CD4-positive, alpha-beta T cell treated with Interleukin-21 for 1 hour (primary cell): ENCODE data around the gene BOD1.
"Not testable (repeated sequence)": the region's sequence is repeated elsewhere in the genome, so short reads cannot be mapped to it uniquely, and the experiment has no call there.

Experiments
- DNase-seq: peaks from one replicate; pipeline ENCODE4 v3.0.0-alpha.2; 2020

Gene BOD1

DNA sequence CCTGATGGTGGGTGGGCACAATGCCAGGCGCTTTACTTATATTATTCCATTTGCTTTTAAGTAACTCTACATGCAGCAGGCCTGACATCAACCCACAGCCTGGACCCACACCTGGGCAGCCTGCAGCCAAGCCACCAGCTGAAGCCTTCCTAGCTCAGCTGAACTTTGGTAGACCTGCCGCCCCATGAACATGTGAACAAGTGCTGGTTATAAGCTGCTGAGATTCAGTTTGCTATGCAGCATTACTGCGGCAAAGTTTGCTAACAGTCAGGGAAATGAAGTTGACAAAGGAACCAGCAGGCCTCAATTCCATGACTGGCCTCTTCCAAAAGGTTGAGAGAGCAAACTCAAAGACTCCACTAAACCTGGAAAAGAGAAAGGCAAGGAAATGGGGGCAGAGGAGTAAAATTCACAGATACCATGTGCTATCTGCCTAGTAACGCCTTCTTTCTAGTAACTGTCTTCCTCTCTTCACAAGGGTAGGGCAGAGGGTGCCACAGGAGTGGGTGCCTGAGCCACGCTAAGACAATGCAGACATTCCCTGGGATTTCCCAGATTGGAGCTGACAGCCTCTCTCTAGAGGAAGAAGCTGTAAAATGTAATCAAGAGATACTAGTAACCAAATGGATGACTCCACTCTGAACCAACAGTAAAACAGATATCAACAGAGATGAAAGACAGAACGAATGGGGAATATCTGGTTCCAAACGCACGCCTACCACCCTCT, 2.9 kb downstream of the BOD1 start:
- no peak for DNase-seq

DNA sequence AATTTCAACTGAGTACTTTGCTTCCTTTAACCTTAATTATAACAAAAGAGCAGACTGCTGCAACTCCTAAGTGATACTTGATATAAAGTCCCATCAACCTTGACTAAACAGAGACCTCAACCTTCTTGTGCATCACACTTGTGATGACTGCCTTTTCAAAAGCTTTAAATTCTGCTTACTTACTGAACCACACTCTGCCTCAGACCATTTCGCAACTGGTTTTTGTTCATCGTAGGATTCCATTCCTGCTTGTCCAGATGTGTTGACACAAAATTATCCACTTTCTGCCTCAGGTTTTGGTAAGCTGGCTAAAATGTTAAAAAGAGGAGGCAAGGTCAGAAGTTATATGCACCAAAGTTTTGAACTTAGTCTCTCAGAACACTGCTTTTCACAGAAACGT, 3.5 kb downstream of the BOD1 start:
- DNase-seq, result no peak

DNA sequence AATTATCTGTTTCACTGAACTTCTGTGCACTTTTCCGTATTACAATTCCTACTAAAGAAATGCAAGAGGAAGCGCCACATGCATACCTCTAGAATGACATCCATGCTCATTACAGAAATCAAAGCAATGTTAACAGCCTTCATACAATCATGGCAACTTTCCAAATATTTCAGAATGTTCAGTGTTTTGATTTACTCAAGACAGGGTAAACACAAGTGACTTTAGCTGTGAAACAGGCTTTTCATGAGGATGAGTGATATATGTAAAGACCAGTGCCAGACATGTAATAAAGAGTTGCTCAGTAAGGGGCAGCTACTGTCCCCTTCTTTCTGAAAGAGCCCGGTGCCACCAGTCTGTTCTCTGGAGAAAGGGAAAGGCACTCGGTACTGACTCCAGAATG, 4.7 kb downstream of the BOD1 start:
- no peak for DNase-seq

DNA sequence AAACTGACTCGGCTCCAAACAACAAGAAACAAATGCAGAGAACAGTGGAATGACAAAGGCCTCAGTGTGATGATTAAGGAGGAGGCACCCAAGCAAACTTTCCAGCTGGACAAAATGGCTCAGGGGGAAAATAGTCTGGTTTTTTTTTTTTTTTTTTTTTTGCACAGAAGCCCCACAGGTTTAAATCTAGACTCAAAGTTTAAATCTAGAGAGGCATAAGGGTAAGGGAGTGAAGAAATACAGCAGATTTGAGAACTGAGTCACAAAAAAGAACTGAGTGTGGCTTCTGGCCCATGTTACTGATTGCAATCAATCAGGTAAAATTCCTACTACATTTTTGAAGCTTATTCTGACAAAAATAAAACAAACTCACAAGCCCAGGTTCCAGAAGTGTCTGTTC, 12.3 kb downstream of the BOD1 start:
- no peak for DNase-seq

DNA sequence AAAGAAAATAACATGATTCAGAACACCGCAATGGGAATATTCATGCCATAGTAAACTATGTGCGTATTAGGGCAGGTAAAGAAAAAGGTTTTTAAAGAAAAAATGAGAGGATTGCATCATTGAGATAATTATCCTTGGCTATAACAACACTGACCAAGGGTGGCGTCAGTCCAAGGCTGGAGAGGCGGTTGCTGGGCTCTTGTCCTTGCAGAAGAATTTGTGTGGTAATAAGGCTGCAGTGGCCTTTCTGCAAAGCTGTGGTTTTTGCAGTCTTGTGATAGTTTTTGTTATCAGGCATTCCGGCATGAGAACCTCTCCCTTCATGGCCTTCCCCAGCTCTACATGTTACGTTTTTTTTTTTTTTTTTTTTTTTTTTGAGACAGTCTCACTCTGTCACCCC, 14.0 kb downstream of the BOD1 start:
- DNase-seq, result no peak

DNA sequence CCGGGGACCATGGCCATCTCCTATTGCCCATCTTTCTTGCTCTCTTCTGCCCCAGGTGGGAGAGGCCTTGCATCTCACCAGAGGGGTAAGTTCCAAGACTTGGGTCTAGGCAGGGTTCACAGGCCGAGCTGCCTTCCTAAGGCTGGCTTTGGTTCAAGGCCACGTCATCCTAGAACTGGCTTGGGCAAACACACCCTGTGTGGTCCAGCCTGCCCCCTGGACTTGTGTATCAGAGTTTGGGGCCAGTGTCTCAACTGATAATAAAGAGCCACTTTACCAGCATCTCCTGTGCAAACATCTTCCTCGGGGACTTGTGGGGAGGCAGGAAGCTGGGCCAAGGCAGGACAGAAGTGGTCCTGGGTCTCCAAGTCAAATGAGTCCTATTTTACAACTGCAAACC, 17.8 kb downstream of the BOD1 start:
- no peak for DNase-seq

DNA sequence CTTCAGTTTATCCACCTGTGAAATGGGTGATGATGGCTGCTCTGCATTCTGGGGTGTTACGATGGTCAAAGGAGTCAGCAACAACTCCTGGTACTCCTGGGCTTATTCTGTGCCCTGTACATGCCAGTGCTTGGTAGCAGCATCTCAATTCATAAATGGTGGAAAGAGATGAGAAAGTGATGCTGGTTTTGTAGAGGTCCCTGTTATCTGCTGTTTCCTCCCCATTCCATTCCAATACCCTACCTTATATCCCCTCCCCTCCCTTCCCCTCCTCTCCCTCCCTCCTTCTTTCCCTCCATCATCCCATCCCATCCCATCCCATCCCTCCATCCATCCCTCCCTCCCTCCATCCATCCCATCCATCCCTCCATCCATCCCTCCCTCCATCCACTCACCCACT, 19.1 kb downstream of the BOD1 start:
- no peak for DNase-seq

DNA sequence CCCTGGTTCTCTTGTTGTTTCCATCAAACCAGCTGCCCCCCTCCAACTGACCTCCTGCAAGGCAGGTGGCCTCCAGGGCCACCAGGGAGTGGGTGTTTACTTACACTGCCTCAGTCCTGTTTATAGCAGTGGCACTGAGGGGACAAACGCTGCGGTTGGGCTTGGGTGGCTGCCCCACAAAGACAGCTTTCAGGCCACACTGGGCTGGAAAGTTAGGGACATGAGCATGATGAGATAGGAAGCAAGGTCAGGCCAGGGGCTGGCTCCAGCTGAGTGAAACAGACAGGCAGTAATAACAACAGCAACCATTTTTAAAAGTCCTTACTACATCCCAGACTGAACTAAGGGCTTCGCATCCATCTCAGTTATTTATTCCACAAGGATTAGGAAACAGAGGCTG, 20.6 kb downstream of the BOD1 start:
- DNase-seq, result no peak

DNA sequence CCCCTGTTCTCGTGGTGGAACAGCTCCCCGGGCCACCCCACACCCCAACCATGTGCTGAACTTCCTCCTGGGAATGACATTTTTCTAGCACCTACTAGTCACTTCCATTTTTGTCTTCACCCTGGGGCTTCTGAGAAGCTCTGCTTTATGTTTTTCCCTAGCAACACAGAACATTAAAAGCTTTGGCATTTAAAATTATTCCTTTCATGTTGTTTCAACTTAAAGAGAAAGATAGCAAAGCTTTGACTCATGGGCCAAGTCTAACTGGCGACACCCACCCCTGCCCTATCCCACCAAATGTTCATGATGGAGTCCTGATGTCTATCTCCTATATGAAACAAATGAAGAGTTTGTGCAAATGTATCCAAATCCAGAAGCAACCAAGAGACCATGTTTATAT, 22.4 kb downstream of the BOD1 start:
- DNase-seq, result no peak

DNA sequence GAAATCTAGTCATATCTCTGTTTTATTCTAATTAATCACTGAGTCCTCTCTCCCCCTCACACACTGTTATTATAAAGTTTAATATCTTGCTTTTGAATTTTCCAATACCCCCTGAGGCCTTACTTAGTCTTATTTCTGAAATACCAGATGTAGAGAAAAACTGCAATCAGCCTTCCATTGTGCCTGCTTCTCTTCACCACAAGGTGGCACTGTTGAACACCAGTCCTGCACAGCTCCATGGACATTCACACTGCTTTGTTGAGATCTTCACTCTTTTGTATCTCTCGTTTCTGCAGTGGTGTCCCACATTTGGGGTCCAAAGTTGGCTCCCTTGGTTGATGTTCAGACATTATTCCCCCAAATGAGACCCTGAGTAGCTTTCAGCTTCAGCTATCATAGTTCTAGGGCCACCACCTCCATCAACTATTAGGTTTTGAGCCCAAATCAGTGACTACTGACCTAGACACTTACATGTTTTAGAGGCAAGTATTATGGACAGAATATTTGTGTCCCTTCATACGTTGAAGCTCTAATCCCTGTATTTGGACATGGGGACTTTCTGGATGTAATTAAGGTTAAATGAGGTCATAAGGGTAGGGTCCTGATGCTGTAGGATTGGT, 24.3 kb downstream of the BOD1 start:
- peak; percentile 22 for DNase-seq

DNA sequence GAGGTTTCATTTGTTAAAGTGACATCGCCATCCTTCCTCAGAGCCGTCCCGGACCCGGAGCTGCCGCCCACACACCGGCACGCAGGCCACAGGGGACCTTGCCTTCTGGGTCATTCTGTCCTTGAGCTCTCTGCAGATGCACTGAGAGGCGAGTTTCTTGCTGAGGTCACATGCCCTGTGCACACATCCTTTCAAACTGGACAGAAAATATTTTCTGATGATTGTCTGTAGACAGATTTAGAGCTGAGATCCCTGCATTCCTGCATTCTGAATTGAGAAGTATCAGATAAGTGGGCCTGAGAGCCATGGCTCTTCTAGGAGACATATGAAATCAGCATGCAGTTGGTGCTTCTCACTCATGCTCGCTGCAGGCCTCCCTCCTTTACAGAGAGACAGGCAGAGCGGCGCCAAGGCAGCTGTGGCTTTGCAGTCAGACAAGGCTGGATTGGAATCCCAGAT, 25.4 kb downstream of the BOD1 start:
- no peak for DNase-seq

DNA sequence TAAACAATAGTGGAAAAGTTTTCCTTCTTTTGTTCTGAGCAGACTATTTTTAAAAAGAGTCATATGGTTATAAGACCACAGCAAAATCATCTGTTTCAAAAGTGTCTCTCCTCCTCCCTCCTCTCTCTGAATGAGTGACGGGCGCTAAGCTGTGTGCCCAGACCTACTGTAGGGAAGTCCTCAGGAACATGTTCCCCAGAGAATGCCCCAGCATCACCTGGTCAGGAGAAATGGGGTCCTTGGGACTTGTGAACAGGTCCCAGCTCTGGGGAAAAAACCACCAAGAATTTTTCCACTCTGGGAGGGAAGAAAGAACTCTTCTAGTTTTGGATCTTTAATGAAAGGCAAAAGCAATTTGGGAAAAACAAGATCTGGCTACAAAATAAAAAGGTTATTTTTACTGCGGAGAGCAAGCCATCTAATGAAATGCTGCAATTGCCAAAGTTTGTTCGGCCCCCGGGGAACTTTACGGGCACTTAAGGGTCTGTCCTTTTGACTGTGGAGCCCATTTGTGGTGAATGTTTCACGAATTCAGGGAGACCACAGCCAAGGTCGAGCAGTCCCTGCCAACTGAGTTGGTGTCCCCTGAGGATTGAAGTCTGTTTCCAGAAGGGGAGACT, 25.9 kb downstream of the BOD1 start:
- DNase-seq, result no peak

DNA sequence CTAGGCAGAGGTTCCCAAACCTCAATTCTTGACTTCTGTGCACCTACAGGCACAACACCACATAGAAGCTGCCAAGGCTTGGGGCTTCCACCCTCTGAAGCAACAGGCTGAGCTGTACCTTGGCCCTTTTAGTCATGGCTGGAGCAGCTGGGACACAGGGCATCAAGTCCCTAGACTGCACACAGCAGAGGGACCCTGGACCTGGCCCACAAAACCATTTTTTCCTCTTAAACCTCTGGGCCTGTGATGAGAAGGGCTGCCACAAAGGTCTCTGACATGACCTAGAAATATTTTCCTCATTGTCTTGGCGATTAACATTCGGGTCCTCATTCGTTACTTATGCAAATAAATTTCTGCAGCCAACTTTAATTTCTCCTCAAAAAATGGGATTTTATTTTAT, 30.3 kb downstream of the BOD1 start:
- not testable (repeated sequence) for DNase-seq

DNA sequence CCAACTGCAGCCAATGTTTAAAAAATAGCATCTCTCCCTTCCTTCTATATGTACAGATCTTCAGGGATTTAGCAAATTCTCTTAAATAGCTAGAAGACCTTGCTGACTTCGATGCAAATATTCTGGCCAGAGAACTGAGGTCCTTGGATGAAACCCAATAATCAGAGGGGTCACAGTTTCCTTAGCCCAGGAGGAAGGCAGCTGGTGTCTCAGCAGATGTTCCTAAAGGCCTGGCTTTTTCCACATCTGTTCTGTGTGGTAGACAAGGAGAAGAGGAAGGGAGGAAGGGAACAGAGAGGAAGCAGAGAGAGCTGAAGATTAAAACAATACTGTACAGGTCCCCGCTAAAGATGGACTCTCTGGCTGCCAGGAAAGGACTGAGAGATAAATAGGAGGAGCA, 33.1 kb downstream of the BOD1 start:
- no peak for DNase-seq

DNA sequence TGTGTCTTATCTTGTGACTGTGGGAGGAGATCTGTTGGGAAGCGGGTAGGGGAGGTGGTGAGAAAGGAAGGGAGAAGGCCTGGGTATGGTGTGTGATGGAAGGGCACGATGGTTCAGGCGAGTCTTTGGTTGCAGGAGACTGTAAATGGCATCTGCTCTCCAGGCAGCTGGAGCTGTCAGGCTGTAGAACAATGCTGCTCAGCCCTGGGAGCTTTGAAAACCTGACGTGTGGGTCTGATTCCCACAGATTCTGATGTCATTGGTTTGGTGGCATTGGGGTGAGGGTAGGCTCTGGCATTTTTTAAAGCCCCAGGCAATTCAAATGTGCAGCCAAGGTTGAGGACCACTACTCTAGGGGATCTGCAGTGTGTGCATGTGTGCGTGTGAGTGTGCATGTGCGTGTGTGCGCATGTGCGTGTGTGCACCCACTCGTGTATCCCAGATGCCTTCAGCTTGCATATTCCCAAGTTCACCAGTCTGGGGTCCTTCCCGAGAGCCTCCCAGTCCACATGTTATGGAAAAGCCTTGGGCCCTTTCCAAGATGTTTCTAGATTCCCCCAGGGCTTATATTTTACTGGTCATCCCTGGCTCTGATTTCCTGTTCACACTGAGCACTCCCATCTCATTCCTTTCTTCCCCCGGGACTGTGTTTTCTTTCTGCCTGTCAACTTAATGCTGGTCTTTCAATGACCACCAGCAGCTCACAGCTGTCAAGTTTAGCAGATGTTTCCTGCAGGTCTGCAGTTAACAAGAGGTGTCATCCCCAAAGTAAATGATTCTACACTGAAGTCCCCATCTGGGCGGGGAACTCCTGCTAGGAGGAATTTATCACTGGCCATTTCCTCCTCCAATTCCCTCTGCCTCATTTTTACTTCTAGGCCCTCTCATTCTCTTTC, 34.0 kb downstream of the BOD1 start:
- DNase-seq, result no peak

DNA sequence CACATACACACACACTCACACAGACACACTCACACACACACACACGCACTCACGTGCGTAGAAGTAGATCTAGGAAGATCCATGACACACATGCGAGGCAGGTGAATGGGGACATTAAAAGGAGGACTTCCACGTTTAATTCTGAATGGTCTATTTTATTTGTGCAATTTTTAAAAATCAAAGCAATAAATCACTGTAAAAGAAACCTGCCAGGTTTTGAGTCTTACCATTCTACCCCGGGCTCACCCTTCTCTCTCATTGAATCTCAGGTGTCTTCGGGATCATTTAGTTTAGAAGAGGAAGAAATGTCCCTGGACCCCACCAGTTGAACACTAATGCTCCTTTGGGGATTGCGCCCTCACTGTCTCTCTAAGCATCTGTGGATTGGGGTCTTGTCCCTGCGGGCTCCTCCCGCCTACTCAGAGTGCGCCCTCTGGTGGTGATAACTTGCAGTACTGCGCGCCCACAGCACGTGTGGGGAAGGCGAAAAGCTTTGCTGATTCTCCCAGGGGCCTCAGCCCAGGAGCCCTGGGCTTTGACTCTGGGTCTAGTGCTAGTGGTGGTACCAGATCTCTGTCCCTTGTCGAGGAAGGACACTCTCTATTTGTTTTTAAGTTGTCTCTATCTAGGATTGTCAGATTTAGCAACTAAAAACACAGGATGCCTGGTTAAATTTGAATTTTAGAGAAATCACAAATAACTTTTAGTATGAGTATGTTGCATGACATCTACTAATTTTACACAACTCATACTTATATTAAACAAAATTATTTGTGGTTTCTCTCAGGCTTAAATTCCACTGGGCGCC, 34.8 kb downstream of the BOD1 start:
- DNase-seq, result peak; percentile 23

DNA sequence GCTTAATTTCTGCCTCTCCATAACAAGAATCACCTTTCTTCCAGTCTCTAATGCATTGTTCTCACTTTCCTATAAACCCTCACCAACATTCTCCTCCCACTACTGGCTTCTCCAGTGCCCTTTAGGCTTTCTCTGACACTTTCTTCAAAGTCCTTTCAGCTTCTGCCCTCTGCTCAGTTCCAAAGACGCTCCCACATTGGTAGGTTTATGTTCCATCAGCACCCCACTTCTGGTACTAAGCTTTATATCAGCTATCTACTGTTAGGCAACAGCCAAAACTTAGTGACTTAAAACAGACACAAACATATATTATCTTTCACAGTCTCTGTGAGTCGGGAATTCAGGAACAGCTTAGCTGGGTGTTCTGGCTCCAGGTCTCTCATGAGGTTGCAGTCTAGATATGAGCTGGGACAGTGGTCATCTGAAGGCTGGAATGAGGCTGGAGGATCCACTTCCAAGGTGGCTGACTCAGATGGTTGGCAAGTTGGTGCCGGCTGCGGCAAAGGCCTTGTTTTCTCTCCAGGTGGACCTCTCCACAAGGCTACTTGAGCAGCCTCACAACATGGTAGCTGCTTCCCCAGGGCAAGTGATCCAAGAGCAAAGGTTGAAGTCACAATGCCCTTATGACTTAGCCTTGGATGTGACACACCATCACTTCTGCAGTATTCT, 37.4 kb downstream of the BOD1 start:
- no peak for DNase-seq

DNA sequence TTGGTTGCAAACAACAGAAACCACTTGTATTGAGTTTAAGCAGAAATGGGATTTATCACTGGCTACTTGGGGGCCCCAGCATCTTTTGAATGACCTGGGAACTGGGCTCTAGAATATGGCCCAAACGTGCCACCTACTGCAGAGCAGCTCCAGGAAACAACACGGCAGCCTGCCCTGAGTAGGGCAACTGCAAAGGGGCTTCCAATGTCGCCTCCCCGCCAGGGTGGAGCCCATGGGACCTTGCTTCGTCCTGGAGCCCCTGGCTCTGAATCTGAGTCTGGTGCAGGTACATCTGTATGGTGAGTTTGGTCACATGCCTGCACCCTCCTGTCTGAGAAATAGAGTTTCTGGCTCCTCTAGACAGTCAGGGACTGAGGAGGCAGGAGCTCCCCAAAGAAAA, 38.6 kb downstream of the BOD1 start:
- DNase-seq, result no peak

DNA sequence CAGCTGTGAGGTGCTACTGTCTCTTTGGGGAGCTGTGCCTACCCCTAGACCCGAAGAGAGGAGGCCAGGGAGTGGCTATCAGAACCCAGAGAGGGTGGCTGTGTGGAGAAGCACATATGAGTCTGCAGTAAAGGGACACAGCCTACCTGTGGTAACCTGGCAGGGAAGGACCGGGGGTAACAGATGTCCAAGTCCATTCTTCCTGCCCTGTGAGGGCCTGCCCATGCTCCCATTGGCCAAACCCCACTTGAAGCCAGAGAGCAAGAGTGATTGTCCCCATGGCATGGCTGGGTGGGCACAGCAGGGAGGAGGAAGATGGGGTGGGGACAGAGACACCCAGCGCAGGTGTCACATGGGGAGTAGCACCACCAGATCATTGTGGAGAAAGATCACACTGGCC, 39.3 kb downstream of the BOD1 start:
- no peak for DNase-seq

DNA sequence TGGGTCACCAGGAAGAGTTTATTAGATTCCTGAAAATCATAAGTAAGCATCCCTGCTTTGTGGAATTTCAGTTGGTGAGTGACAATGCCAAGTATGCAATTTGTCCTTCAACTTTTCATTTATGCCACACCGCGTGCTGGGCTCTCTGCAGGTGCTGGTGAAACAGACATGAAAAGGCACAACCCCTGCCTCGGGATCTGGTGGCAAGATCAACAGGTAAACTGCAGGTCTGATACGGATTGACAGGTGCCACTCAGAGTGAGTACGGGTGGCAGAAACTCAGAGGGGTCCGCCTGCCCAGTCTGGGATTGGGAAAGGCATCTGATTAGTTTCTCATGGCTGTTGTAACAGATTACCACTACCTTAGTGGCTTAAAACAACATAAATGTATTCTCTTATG, 40.5 kb downstream of the BOD1 start:
- no peak for DNase-seq

DNA sequence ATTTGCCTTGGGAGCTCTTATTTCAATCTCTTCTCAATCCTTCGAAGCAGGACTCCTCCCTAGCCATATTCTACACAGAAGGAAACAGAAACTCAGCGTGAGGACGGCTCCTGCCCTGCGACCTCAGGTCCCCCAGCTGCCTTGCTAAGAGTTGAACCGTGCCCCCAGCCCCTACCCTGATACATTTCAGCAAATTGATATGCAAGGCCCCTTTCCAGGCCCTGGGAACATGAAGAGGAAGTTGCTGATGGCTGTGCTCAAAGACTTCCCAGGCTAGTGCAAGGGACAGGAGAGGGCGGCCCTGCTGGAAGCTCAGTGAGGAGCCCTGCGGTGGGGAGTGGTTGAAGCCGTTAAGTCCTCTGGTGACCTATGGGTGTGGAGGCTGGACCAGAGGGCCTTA, 41.5 kb downstream of the BOD1 start:
- DNase-seq, result no peak
